GM21360 (cell line): ENCODE results near the gene GZF1.
"Not testable (repeated sequence)": the region's sequence is repeated elsewhere in the genome, so short reads cannot be mapped to it uniquely, and the experiment has no call there.

Source experiments
- ATAC-seq: cut with Tn5 transposase; IDR thresholded peaks from one replicate; pipeline ENCODE4 v1.9.1; 2021; ENCODE audit warnings: mild to moderate bottlenecking, moderate library complexity; ENCODE audit not compliant: unreplicated experiment

The GZF1 gene

DNA sequence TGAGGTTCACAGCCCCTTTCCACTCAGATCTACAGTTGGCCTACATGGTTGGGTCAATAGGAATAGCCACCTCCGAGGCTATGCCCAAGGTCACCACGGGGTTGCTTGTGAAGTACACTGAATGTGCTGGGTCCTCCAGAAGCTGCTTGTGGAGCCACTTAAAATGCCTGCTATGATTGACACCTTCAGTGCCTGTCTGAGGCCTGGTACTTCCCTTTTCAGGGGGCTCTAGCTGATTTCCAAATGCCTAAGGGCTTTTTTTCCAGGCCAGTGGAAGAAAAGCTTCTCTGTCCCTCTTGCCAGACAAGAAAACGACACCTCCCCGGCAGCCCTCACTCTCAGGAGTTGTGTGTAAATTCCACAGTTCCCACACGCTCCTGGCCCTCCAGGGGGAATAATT lies 17.6 kb upstream of the GZF1 start:
- ATAC-seq = no peak

DNA sequence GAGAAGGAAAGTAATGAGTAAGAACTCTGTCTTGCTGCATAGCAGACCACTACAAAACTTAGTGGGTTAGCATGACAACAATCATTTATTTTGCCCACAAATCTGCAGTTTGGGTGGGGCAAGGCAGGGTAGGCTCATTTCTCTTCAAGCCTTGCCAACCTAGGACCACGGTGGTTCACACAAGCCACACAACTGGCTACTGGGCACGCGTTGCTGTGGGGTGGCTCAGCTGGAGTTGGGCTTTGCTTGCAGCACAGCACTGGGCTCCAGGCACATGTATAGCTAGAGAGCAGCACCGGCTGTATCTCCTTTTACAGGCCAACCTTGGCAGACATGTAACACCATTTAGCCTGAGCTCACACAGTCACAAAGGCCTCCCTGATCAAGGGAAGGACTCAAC lies 16.0 kb upstream of the GZF1 start:
- ATAC-seq = no peak

DNA sequence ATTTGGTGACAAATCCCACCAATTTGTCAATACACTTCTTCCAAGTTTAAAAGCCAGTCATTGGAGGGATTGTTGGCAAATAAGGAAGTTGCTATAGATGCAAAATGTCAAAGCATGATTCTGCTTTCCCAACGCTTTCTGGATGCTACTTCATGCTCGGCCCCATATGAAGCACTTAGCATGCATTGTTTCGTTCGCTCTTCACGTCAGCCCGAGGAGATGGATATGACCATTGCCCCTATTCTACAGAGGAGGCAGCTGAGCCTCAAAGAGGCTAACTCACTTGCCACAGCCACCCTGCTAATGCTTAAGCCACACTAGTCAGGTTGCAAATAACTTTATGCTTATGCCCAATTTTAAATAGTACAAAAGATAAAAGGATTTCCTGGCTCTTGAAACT lies 14.2 kb upstream of the GZF1 start:
- no peak for ATAC-seq

DNA sequence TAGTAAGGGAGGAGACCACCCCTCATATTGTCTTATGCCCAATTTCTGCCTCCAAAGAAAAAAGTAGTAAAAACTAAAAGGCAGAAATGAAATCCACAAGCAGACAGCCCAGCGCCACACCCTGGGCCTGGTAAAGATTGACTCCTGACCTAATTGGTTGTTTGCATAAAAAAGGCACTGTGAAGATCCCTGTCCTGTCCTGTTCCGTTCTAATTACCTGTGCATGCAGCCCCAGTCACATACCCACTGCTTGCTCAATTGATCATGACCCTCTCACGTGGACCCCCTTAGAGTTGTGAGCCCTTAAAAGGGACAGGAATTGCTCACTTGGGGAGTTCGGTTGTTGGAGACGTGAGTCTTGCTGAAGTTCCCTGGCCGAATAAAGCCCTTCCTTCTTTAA lies 13.5 kb upstream of the GZF1 start:
- ATAC-seq = not testable (repeated sequence)

DNA sequence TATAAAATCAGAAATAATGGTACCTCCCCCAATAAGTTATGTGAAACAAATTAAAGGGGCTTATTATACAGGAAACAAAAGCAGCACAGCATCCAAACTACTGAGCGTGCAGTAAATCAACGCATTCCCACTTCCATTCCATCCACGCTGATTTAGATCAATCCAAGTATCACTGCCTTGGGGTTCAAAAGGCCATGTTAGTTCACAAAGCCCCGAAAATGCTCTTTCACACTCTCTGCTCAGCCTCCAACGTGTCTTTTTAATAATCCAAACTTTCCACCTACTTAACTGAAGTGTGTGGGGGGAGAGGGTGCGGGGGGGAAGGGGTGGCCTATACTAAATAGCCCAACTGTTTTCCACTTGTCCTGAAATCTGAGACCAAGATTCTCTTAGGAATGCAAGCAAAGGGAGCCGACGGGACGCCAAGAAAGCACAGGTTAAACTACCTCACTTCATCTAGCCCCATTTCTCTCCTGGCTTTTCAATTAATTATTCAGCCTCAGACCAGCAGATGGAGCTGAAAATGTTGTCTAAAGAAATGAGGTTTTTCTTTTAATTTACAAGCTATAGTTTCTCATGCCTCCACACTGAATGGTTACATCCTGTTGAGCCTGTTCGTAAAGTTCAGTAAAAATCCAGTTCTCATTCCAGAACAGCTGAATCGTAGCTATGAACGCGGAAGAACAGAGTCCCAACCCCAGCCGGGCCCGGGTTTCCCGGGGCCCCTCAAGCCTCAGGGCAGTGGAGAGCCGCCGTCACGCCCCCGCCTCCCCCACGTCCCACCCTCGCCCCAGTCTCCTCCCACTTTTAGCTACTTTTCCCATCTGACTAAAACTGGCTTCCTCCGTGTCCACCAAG lies 12.4 kb upstream of the GZF1 start:
- peak; percentile 33 for ATAC-seq

DNA sequence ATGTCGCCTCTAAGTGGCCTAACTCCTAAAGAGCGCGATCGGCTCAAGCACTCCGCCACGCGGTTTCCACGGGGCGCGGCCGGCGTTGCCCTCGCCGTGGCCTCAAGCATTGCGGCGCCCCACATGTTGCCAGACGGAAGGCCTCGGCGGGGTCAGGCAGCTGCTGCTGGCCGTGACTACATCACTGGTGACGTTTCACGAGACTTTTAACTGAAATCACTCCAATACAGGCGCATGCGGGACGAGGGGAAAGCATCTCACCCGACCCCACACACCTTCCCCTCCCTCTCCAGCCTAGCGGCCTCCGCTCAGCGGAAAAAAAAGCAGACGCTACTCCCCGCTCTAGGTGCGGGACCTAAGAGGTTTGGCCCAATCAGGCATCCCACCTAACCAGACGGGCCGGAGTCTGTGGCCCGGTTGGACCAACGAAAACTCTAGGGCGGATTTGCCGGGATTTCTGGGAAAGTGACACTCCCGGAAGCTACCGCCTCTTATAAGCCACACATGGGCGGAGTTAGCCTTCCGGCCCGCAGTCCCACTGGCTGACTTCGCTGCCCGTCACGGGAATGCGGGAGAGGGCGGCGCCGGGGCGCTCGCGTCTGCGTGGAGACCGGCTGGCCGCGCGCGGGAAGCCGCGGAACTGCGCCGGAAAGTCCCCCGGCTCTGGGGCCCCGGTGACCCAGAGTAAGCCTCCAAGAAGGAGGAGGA lies 11.6 kb upstream of the GZF1 start, which contains the start of gene NXT1:
Gene NXT1 (plus strand): TSS at position 596 of the 708 bp plus-strand sequence. CDS start 3,251 bp downstream, outside the sequence.
- peak; percentile 74 for ATAC-seq

DNA sequence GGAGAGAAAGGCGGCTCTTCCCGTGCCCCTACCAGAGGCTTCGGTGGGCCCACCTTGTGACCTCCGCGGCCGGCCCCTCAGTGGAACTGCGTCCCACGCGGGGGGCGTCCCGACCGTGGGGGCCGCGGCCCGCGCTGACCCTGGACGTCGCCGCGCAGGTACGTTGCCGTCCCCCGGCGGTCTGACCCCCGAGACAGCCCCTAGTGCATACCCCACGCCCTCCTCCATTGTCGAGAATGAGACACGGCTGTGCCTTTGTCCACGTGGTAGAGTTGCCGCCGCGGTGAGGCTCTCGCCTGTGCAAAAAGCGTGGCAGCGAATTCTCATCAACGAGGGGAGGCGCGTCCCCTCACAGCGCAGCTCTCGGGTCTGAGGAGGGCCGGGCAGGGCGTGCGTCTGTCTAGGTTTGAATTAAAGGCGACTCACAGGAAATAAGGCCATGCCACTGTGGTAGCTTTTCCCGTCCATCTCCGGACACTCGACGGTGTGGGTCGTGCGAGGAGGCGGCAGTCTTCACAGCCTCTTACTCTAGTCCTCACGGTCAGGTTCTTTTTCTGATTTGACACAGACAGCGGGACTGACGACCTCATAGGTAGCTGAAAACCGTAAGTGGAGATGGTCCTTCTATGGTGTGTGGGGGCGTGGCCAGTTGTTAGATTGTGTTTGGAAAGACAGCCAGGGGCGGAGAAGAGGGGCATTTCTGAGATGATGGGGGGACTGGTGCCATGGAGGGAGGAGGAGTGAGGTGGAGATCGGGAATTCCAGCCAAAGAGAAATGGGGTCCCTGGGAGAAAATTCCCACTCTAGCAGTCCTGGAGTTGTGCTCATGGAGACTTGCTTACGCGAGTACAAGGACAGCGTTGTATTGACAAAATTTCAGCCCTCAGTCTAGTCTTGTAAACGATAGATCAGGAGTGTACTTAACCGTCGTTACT lies 10.8 kb upstream of the GZF1 start:
- ATAC-seq = peak; percentile 21

DNA sequence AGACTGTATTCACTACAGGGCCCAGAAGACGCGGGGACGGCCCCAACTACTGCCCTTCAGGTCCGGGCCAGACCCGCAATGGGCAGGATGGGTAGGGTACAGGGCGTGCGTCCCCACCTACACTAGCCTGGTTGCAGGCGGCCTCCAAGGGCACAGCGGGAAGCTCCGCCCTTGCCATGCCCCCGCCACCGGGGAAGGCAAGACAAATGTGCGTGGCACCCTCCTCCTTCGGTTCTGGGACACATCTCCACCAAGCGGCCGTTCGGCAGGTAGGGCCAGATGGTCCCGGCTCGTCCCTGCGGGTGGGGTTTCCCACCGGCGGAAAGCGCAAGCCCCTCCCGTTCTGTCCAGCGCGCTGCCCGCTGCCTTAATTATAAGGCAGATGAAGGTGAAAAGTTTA lies 5.8 kb upstream of the GZF1 start:
- ATAC-seq = no peak

DNA sequence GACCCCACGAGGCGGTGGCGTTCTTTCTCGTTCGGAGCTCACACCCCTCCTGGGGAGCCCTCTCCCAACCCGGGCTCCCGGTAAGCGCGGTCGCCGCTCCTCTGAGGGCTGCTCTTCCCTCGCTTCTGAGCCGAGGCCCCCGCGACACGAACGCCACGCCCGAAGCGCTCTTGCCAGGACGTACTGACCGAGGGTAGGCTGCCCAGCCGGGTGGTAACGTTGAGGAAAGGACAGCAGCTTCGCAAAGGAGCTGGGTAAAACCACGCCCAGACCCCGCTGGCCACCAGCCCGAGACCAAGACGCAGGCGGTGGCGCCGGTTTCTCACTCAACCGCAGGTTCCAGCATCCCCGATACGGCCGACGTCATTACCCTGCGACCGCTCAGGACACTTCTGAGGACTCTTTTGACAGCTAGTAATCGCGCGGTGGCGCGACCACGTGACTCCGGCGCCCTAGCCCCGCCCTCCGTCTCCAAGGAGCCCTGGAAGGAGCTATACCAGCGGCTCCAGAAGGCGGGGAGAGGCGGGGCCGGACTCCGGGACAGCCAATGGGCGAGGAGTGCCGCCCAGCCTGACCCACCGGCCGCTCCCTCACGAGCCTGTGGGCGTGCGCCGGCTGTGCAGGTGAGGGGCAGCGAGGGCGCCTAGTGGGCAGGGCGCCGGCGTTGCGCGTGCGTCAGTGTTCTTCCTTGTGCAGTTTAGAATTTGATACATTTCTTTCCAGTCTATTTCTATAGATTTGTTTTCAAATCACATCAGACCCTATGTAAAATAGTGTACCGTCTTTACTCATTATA lies 4.0 kb upstream of the GZF1 start:
- ATAC-seq = peak; percentile 75

DNA sequence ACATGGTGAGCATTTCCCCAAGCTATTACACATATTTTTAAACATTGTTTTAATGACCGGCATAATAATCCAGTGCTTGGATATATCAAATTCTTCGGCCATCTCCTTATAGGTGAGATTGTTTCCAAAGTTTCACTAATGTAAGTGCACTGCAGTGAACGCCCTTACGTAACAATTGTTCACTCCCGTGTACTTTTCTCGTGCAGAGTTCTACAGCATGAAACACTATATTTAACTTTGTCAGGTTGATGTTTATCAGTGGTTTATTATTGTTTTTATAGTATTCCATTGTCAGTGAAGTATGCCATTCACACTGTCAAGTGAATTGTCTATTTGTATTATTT lies 3.4 kb upstream of the GZF1 start:
- no peak for ATAC-seq

DNA sequence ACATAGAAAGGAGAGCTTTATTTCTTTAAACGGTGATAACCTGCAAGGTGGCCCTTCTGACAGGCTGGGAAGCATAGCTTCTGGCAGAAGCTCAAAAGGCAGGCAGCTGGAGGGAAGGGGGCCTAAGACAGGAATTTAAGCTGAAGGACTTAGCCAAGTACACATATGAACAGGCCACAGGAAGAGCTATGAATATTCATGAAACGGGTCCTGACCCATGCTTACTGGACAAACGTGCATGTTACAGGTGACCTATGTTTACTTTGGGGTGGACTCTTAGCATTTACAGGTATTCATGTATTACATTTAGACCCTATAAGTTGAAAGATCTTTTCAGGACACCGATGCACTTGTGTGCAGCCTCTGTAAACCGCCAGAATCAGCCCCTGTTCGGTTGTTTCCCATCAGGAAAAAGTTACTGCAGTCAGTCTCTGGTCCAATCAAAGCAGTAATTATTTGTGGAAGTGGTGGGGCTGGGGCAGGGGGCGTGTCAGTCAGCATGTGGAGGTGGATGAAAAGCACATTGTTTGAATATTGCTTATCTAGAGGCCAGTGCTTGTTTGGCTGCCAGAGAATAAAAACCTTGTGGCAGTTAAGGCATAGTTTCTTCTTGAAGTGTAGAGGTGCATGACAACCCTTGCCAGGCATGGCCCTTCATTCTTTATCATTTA lies 2.9 kb upstream of the GZF1 start:
- no peak for ATAC-seq

DNA sequence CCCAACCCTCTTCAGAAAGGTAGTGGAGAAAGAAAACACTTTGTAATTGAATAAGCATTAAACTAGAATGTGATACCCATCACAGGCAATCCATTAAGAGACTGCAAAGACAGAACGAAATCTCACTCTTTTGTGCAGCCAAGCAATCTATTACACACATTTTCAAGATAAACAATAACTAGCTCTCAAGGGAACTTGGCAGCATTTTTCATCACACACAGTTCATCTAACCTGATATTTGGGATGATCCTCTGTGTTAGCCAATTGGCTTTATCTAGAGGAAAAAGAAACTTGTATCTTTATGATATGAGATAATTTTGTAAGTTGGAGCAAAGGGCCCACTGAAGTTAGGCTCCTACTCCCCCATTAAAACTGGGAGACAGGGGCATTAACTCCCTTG lies 1.5 kb upstream of the GZF1 start:
- ATAC-seq = no peak

DNA sequence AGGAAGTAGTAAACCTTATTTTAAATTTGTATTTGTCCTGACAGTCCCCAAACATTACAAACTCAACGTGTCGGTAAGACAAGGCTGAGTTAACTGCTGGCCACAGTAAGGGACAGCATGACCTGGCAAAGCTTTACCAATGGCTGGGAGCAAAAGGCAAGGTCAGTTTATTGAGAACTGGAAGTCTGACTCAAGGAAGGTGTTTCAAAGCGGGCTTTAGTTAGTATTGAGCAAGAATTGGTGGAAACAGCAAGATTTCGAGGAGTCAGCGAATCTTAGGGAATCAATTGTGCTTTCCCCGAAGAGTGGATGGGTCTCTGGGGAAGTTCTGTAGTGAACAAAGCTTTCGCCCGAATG lies 885 bp upstream of the GZF1 start:
- ATAC-seq = no peak

DNA sequence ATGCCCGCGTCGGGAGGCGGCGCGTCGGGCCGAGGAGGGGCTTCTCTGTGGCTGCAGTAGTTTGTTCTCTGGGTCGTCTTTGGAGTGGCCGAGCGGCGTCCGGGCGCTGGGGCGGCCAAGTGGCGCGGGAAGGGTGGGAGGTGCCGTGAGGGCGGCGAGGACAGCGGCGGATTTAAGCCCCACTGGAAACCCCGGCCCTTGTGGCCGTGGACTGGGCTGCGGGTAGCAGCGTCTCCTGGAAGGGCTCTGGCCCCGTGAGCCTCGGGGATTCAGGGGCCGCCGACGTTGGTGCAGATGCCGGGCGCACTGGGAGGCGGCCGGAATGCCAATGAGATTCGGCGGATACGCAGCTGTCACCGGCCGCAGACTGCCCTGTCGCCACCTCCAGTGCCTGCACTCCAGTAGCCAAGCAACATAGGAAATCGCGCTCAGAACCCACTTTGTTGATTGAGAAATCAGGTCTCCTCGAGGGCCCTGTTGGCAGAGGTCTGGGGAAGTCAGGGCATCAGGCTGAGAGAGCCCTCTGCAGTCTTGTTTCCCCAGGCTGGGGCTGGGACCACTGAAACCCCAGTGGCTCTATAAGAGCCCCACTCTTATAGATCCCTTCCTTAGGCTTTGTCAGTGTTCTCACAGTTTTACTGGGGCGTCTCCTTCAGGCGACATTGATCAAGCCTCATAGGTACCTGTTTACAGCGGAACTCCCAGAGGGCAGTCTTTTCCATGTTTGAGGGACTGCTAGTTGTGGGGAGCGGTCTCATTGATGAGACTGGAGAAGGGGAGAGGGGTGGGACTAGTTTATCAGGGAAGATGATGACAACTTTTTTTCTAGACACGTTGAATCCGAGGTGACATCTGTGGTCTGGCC lies 642 bp downstream of the GZF1 start:
- peak; percentile 11 for ATAC-seq

DNA sequence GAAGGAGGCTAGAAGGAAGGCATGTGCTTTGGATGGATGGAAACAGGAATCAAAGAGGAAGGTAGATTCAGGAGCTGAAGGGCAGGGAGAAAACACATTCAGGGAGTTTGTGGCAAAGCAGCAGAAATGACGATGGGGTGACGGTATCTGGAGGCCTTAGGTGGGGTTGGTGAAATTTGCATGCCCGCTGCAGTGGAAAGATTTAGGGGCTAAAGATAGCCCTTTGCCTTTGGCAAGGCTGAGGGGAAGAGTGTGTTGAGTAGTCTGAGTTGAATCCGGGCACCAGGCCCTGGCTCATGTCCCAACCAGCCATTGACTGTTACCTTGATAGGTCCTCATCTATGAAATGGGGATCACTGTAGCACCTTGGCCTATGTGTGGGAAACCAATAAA lies 1.3 kb downstream of the GZF1 start:
- no peak for ATAC-seq

DNA sequence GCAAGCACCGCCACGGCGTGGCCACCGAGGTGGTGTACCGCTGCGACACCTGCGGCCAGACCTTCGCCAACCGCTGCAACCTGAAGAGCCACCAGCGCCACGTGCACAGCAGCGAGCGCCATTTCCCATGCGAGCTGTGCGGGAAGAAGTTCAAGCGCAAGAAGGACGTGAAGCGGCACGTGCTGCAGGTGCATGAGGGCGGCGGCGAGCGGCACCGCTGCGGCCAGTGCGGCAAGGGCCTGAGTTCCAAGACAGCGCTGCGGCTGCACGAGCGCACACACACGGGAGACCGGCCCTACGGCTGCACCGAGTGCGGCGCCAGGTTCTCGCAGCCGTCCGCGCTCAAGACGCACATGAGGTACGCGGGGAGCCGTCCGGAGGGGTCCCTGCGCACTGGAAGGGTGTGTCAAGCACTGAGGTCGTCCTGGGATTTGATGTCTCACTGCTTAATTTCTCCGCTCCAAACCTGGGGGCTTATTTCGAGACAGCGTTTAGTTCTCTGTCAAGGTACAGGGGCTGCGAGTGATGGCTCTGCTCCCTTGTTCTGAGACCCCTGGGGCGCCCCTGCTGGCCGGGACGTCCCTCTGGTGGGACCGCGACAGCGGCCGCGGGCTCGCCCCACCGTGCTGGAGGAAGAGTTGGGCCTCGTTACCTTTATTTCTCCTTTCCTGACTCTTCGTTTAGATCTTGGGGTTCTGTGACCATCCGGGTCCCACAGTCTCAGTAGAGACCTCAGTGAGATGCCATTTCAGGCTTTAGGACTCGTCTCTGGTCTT lies 3.6 kb downstream of the GZF1 start:
- no peak for ATAC-seq

DNA sequence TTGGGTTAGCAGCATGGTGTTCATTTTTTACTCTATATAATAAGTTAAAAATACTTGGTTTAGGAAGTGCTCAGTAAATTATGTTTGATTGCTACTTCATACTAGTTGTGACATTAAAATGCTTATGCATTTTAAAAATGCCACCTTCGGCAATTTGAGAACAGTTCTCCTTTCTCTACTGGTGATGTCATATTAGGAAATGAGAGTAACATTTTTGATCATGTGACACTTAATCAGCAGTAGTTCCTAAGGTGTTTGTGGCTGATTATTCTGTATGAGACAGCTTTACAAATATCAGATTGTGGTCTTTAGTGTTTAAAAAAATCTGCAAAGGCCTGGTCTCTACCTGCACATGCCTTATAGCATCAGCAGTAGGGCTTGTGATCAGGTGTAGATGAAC lies 4.4 kb downstream of the GZF1 start:
- ATAC-seq = no peak

DNA sequence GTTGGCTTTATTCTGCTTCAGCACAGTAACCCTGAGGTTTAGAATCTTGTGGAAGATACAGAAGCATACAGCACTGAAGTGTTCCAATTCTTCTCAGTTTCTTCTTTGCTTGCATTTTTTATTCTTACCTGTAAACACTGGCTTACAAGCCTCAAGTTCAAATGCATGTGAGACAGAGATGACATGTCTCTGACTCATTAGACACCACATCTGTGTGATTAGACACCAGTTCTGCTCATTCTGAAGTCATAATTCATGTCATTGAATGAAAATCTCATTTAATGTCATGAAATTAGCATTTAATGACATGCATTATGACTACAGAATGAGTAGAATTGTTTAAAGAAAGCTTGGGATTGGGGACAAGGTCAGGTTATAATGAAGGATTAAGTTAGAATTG lies 5.8 kb downstream of the GZF1 start:
- ATAC-seq = no peak
